IPS-15b (cell line): ENCODE measurements around the gene MORC2.

Experiments
- H3K27me3 ChIP-seq: one replicate; pipeline ENCODE4 v1.6.1; 2013; ENCODE audit warnings: low read length; ENCODE audit not compliant: control insufficient read depth, insufficient read depth
- H3K36me3 ChIP-seq: one replicate; pipeline ENCODE4 v1.6.1; 2013; ENCODE audit warnings: low read length; ENCODE audit not compliant: control insufficient read depth, insufficient read depth
- H3K4me1 ChIP-seq: one replicate; pipeline ENCODE4 v1.6.1; 2013; ENCODE audit warnings: mild to moderate bottlenecking, low read length; ENCODE audit not compliant: control insufficient read depth, insufficient read depth
- H3K4me3 ChIP-seq: one replicate; pipeline ENCODE4 v1.5.1; 2013; ENCODE audit warnings: low read depth, low read length
- H3K9ac ChIP-seq: one replicate; pipeline ENCODE4 v1.6.1; 2013; ENCODE audit warnings: low read depth, mild to moderate bottlenecking, low read length
- H3K9me3 ChIP-seq: one replicate; pipeline ENCODE4 v1.6.1; 2013; ENCODE audit warnings: mild to moderate bottlenecking, low read length; ENCODE audit not compliant: control insufficient read depth, insufficient read depth

MORC2 gene

GRCh38 chr22:30931541-30932300 lies 36.9 kb downstream of the MORC2 start:
- Histone ChIP-seq H3K36me3 (peaks cover 78% of the 10 kb centered on the region), H3K4me1 (no peaks in the 10 kb centered on the region), H3K4me3 (no peak overlapping the region), H3K9ac (no peak overlapping the region), H3K27me3 (no peaks in the 10 kb centered on the region), H3K9me3 (no peaks in the 10 kb centered on the region)

- H3K4me3 ChIP-seq: no peak overlapping the region
- no peaks in the 10 kb centered on the region for H3K27me3 ChIP-seq
- no peaks in the 10 kb centered on the region for H3K9me3 ChIP-seq
- no peak overlapping the region for H3K9ac ChIP-seq
- no peaks in the 10 kb centered on the region for H3K4me1 ChIP-seq
- peaks cover 82% of the 10 kb centered on the region for H3K36me3 ChIP-seq
These were observed 38.3 kb downstream of the MORC2 start for GRCh38 chr22:30930228-30930627.

GRCh38 chr22:30928401-30928800 lies 40.2 kb downstream of the MORC2 start:
- no peaks in the 10 kb centered on the region for H3K4me1 ChIP-seq
- H3K9me3 ChIP-seq: no peaks in the 10 kb centered on the region
- H3K27me3 ChIP-seq: no peaks in the 10 kb centered on the region
- H3K4me3 ChIP-seq: no peak overlapping the region
- H3K9ac ChIP-seq: no peak overlapping the region
- H3K36me3 ChIP-seq: peaks cover 79% of the 10 kb centered on the region

- Histone ChIP-seq H3K9me3 (no peaks in the 10 kb centered on the region), H3K9ac (no peak overlapping the region), H3K4me1 (no peaks in the 10 kb centered on the region), H3K36me3 (peaks cover 73% of the 10 kb centered on the region), H3K27me3 (no peaks in the 10 kb centered on the region), H3K4me3 (no peak overlapping the region)
These were observed 40.8 kb downstream of the MORC2 start for GRCh38 chr22:30927806-30928205.

GRCh38 chr22:30926706-30927105 lies 41.9 kb downstream of the MORC2 start:
- no peaks in the 10 kb centered on the region for H3K9me3 ChIP-seq
- peaks cover 62% of the 10 kb centered on the region for H3K36me3 ChIP-seq
- no peaks in the 10 kb centered on the region for H3K27me3 ChIP-seq
- H3K4me3 ChIP-seq: no peak overlapping the region
- H3K9ac ChIP-seq: no peak overlapping the region
- no peaks in the 10 kb centered on the region for H3K4me1 ChIP-seq

GRCh38 chr22:30925667-30926066 lies 42.9 kb downstream of the MORC2 start:
- Histone ChIP-seq H3K27me3 (no peaks in the 10 kb centered on the region), H3K9me3 (no peaks in the 10 kb centered on the region), H3K9ac (no peak overlapping the region), H3K36me3 (peaks cover 52% of the 10 kb centered on the region), H3K4me3 (no peak overlapping the region), H3K4me1 (no peaks in the 10 kb centered on the region)

GRCh38 chr22:30923168-30923900 lies 45.2 kb downstream of the MORC2 start:
- H3K9me3 ChIP-seq: no peaks in the 10 kb centered on the region
- no peaks in the 10 kb centered on the region for H3K27me3 ChIP-seq
- H3K9ac ChIP-seq: no peak overlapping the region
- H3K36me3 ChIP-seq: peaks cover 44% of the 10 kb centered on the region
- no peak overlapping the region for H3K4me3 ChIP-seq
- no peaks in the 10 kb centered on the region for H3K4me1 ChIP-seq

GRCh38 chr22:30922151-30922611 lies 46.4 kb downstream of the MORC2 start:
- no peak overlapping the region for H3K4me3 ChIP-seq
- no peaks in the 10 kb centered on the region for H3K4me1 ChIP-seq
- H3K27me3 ChIP-seq: no peaks in the 10 kb centered on the region
- no peaks in the 10 kb centered on the region for H3K9me3 ChIP-seq
- peaks cover 32% of the 10 kb centered on the region for H3K36me3 ChIP-seq
- H3K9ac ChIP-seq: no peak overlapping the region

GRCh38 chr22:30921108-30921507 lies 47.5 kb downstream of the MORC2 start:
- Histone ChIP-seq H3K9me3 (no peaks in the 10 kb centered on the region), H3K36me3 (peaks cover 23% of the 10 kb centered on the region), H3K9ac (no peak overlapping the region), H3K4me1 (no peaks in the 10 kb centered on the region), H3K27me3 (no peaks in the 10 kb centered on the region), H3K4me3 (no peak overlapping the region)

- no peaks in the 10 kb centered on the region for H3K9me3 ChIP-seq
- H3K4me1 ChIP-seq: no peaks in the 10 kb centered on the region
- peaks cover 16% of the 10 kb centered on the region for H3K36me3 ChIP-seq
- no peak overlapping the region for H3K4me3 ChIP-seq
- no peak overlapping the region for H3K9ac ChIP-seq
- H3K27me3 ChIP-seq: no peaks in the 10 kb centered on the region
These were observed 48.2 kb downstream of the MORC2 start for GRCh38 chr22:30920407-30920806.

GRCh38 chr22:30919973-30920372 lies 48.6 kb downstream of the MORC2 start:
- Histone ChIP-seq H3K36me3 (peaks cover 12% of the 10 kb centered on the region), H3K4me3 (no peak overlapping the region), H3K27me3 (no peaks in the 10 kb centered on the region), H3K4me1 (no peaks in the 10 kb centered on the region), H3K9me3 (no peaks in the 10 kb centered on the region), H3K9ac (no peak overlapping the region)

- Histone ChIP-seq H3K9ac (no peak overlapping the region), H3K27me3 (no peaks in the 10 kb centered on the region), H3K4me1 (no peaks in the 10 kb centered on the region), H3K36me3 (peaks cover under 1% of the 10 kb centered on the region), H3K9me3 (no peaks in the 10 kb centered on the region), H3K4me3 (no peak overlapping the region)
These were observed 49.8 kb downstream of the MORC2 start for GRCh38 chr22:30918761-30919160.
